Measurements from ENCODE around the gene TCTA.

TCTA gene

DNA sequence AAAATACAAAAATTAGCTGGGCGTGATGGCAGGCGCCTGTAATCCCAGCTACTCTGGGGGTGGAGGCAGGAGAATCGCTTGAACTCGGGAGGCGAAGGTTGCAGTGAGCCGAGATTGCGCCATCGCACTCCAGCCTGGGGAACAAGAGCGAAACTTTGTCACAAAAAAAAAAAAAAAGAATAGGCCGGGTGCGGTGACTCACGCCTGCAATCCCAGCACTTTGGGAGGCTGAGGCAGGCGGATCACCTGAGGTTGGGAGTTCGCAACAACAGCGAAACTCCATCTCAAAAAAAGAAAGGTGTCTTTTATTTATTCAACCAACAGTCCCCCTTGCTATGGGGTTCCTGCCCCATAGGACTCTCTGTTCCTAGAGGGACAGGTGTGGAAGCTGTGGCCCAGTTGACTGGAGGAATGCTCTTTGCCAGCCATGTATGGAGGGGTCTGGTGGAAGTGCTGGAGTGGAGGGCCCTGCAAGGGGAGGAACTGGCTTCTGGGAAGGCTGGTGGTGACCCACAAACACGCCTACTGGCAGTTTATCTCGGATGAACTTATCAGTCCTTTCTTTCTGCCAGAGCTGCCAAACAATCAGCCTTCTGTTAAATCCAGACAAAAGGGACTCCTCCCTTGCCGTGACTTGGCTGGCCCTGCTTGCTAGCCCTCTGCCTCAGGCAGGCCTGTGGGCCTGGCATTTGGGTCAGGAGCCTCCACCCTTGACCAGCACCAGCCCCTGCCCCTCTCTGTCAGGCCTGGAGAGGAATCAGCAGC, 53.2 kb downstream of the TCTA start:
- TF ChIP-seq, protein P1, sequence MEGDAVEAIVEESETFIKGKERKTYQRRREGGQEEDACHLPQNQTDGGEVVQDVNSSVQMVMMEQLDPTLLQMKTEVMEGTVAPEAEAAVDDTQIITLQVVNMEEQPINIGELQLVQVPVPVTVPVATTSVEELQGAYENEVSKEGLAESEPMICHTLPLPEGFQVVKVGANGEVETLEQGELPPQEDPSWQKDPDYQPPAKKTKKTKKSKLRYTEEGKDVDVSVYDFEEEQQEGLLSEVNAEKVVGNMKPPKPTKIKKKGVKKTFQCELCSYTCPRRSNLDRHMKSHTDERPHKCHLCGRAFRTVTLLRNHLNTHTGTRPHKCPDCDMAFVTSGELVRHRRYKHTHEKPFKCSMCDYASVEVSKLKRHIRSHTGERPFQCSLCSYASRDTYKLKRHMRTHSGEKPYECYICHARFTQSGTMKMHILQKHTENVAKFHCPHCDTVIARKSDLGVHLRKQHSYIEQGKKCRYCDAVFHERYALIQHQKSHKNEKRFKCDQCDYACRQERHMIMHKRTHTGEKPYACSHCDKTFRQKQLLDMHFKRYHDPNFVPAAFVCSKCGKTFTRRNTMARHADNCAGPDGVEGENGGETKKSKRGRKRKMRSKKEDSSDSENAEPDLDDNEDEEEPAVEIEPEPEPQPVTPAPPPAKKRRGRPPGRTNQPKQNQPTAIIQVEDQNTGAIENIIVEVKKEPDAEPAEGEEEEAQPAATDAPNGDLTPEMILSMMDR (IDR thresholded peaks at IDR 0.05; ENCODE audit: borderline replicate concordance, control extremely low read depth, extremely low read depth, insufficient read depth, missing control alignments): no peak
- peak; percentile 21 for DNase-seq (ENCODE audit: low spot score)
- in situ Hi-C loops (cut with MboI; ENCODE audit: low sequenced_read_pairs, unreplicated experiment): no loop called here

Data from GM13976 (cell line).